ENCODE data around the gene PIANP.

- no peak for TF ChIP-seq CTCF (IDR thresholded peaks at IDR 0.05; ENCODE audit: low read length)
- TF ChIP-seq EZH2 (optimal IDR thresholded peaks at IDR 0.05; ENCODE audit: low read depth, low read length), result no peak
Measured at GRCh38 chr12:6685814-6686213, 14.8 kb downstream of the PIANP start.
